Measurements from ENCODE around the gene FKBP10. TPM values are rescaled to one million over a fixed set of nuclear protein-coding genes. Genes with fewer than 3 reads are reported as not detected.

The FKBP10 gene
- total and polyA plus RNA-seq, 9 of the 15 experiments (the other 6 are each of a cell fraction or from before 2014, with no cell fraction given), result 0.03 to 3.0 (median 1.4) TPM; not detected in 1

GRCh38 chr17:41793784-41794539, 18.8 kb upstream of the FKBP10 start (continued):
- TF ChIP-seq ZNF609 (CRISPR knock-in tag; IDR thresholded peaks at IDR 0.05; ENCODE audit: borderline replicate concordance) (no peak), SP2 (IDR thresholded peaks at IDR 0.05; ENCODE audit: extremely low read depth, low read depth, low read length, poor library complexity, severe bottlenecking) (no peak), ZNF436 (CRISPR knock-in tag; IDR thresholded peaks at IDR 0.05) (no peak), RHOXF2B (CRISPR knock-in tag; conservative IDR thresholded peaks at IDR 0.05) (no peak), GTF2A2 (tag; IDR thresholded peaks at IDR 0.05) (no peak), BRCA1 (IDR thresholded peaks at IDR 0.05) (no peak), BRCA1 (CRISPR knock-in tag; IDR thresholded peaks at IDR 0.05) (no peak), MNT (conservative IDR thresholded peaks at IDR 0.05) (no peak), FOXO4 (CRISPR knock-in tag; IDR thresholded peaks at IDR 0.05) (no peak), ZNF830 (CRISPR knock-in tag; IDR thresholded peaks at IDR 0.05) (no peak), STAG1 (CRISPR knock-in tag; IDR thresholded peaks at IDR 0.05; ENCODE audit: borderline replicate concordance) (no peak), CREB5 (CRISPR knock-in tag; IDR thresholded peaks at IDR 0.05) (no peak), DMBX1 (CRISPR knock-in tag; IDR thresholded peaks at IDR 0.05; ENCODE audit: borderline replicate concordance) (0 out of 2 replicates have a peak, but pooled peaks have one; percentile 11), ASH1L (IDR thresholded peaks at IDR 0.05; ENCODE audit: borderline replicate concordance, low read depth, partially characterized antibody) (no peak), EHMT2 (IDR thresholded peaks at IDR 0.05) (no peak), TEAD1 (CRISPR knock-in tag; IDR thresholded peaks at IDR 0.05) (no peak), ZNF507 (tag; conservative IDR thresholded peaks at IDR 0.05) (no peak), FOXJ2 (tag; IDR thresholded peaks at IDR 0.05) (no peak), FOSL1 (tag; conservative IDR thresholded peaks at IDR 0.05) (no peak)

Data from K562 (cell line).